SK-N-MC (cell line): ENCODE results near the gene ADAMTS1.
"Not testable (repeated sequence)": the region's sequence is repeated elsewhere in the genome, so short reads cannot be mapped to it uniquely, and the experiment has no call there.

Experiments used
- DNase-seq: peaks from one replicate; pipeline ENCODE4 v3.0.0-alpha.2; 2011; ENCODE audit warnings: low read depth, low spot score
- H3K27ac ChIP-seq: fragments of 200-600 bp; sonication (generic); 2 replicates; pipeline ENCODE4 v1.5.1; 2016; ENCODE audit warnings: mixed run types
- H3K36me3 ChIP-seq: fragments of 200-600 bp; sonication (generic); 2 replicates; pipeline ENCODE4 v1.6.1; 2017; ENCODE audit warnings: antibody characterized with exemption, low read length, mixed read lengths; ENCODE audit not compliant: insufficient read depth
- H3K4me3 ChIP-seq: fragments of 200-600 bp; sonication (generic); 2 replicates; pipeline ENCODE4 v1.5.1; 2016
- H3K9ac ChIP-seq: fragments of 200-600 bp; sonication (generic); 2 replicates; pipeline ENCODE4 v1.8.0; 2017; ENCODE audit warnings: mixed run types, mixed read lengths; ENCODE audit not compliant: insufficient read length
- H3K9me3 ChIP-seq: fragments of 200-600 bp; sonication (generic); 2 replicates; pipeline ENCODE4 v1.6.1; 2017; ENCODE audit warnings: low read depth, mild to moderate bottlenecking, antibody characterized with exemption, low read length, moderate library complexity, mixed read lengths
- EZH2 ChIP-seq: fragments of 200-600 bp; sonication (generic); IDR thresholded peaks from one replicate; pipeline ENCODE4 v1.6.1; 2017; ENCODE audit warnings: antibody characterized with exemption
- FOXP2 ChIP-seq: optimal IDR thresholded peaks from 2 replicates; pipeline ENCODE3; 2011; ENCODE audit warnings: mild to moderate bottlenecking, moderate library complexity; ENCODE audit not compliant: insufficient read depth; ENCODE audit errors: extremely low read length, control extremely low read depth
- POLR2AphosphoS5 ChIP-seq: IDR thresholded peaks from 2 replicates; pipeline ENCODE4 v1.6.1; 2012; ENCODE audit warnings: mild to moderate bottlenecking, low read depth, low read length, borderline replicate concordance

The ADAMTS1 gene

GRCh38 chr21:26877018-26877417 is 31.8 kb upstream of the ADAMTS1 start:
- no peak overlapping the region for H3K9ac ChIP-seq
- no peaks in the 10 kb centered on the region for H3K36me3 ChIP-seq
- H3K4me3 ChIP-seq, result peak overlapping the region; percentile 28
- no peak for DNase-seq
- TF ChIP-seq FOXP2, result no peak
- TF ChIP-seq POLR2AphosphoS5, result no peak
- no peak for TF ChIP-seq EZH2
- no peaks in the 10 kb centered on the region for H3K9me3 ChIP-seq
- H3K27ac ChIP-seq, result no peak overlapping the region

GRCh38 chr21:26874347-26874746 is 29.1 kb upstream of the ADAMTS1 start:
- no peak for TF ChIP-seq POLR2AphosphoS5
- TF ChIP-seq FOXP2, result no peak
- no peak for TF ChIP-seq EZH2
- no peak for DNase-seq
- no peaks in the 10 kb centered on the region for H3K9me3 ChIP-seq

GRCh38 chr21:26865857-26866256 is 20.6 kb upstream of the ADAMTS1 start:
- Histone ChIP-seq H3K4me3 (no peak overlapping the region), H3K9me3 (no peaks in the 10 kb centered on the region), H3K27ac (no peak overlapping the region), H3K36me3 (no peaks in the 10 kb centered on the region), H3K9ac (no peak overlapping the region)
- TF ChIP-seq EZH2, result no peak
- TF ChIP-seq FOXP2, result no peak
- no peak for TF ChIP-seq POLR2AphosphoS5
- DNase-seq, result no peak

More at GRCh38 chr21:26874347-26874746, 29.1 kb upstream of the ADAMTS1 start:
- no peak overlapping the region for H3K9ac ChIP-seq
- no peak overlapping the region for H3K27ac ChIP-seq
- H3K4me3 ChIP-seq, result no peak overlapping the region
- H3K36me3 ChIP-seq, result no peaks in the 10 kb centered on the region

DNA sequence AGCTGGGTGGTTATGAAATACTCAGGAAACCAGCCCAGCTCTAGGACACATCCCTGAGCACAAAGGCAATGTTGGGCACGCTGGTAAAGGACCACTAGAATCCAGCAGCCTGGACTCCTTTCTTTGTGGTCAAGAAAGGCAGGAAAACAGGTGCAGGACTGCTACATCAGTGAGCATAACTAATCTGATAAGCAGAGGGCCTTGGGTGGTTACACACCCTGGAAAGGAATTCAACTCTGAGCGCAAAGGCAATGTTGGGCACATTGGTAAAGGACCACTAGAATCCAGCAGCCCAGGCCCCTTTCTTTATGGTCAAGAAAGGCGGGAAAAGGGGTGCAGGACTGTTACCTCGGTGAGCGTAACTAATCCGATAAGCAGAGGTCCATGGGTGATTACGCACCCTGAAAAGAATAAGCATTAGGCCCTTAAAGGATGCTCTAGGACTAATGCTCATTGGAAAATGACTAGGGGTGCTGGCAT is 11.7 kb upstream of the ADAMTS1 start:
- H3K4me3 ChIP-seq, H3K27ac ChIP-seq, H3K9me3 ChIP-seq: not testable (repeated sequence)

DNA sequence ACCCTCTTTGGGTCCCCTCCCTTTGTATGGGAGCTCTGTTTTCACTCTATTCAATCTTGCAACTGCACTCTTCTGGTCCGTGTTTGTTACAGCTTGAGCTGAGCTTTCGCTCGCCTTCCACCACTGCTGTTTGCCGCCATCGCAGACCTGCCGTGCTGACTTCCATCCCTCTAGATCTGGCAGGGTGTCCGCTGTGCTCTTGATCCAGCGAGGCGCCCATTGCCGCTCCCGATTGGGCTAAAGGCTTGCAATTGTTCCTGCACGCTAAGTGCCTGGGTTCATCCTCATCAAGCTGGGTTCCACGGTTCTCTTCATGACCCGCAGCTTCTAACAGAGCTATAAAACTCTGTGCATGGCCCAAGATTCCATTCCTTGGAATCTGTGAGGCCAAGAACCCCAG is 9.5 kb upstream of the ADAMTS1 start:
- H3K4me3 ChIP-seq, DNase-seq, H3K9ac ChIP-seq, H3K36me3 ChIP-seq, H3K9me3 ChIP-seq, H3K27ac ChIP-seq: not testable (repeated sequence)

More for the DNA sequence above, 11.7 kb upstream of the ADAMTS1 start:
- not testable (repeated sequence) for H3K36me3 ChIP-seq, H3K9ac ChIP-seq, DNase-seq

DNA sequence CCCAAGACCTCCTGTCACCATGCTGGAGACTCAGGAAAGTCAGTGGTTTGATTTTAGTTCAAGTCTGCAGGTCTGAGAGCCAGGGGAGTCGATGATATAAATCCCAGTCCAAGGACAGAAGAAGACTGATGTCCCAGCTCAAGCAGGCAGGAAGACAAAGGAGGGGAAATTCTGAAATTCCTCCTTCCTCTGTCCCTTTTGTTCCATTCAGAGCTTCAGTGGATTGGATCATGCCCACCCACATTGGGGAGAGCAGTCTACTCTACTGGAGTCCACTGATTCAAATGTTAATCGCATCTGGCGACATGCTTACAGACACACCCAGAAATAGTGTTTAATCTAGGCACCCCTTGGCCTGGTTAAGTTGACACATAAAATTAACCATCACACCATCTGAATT is 7.2 kb upstream of the ADAMTS1 start:
- Histone ChIP-seq H3K36me3 (no peaks in the 10 kb centered on the region), H3K9me3 (no peaks in the 10 kb centered on the region), H3K4me3 (no peak overlapping the region), H3K9ac (no peak overlapping the region), H3K27ac (no peak overlapping the region)
- DNase-seq, result no peak
- TF ChIP-seq POLR2AphosphoS5 (no peak), EZH2 (no peak), FOXP2 (no peak)

DNA sequence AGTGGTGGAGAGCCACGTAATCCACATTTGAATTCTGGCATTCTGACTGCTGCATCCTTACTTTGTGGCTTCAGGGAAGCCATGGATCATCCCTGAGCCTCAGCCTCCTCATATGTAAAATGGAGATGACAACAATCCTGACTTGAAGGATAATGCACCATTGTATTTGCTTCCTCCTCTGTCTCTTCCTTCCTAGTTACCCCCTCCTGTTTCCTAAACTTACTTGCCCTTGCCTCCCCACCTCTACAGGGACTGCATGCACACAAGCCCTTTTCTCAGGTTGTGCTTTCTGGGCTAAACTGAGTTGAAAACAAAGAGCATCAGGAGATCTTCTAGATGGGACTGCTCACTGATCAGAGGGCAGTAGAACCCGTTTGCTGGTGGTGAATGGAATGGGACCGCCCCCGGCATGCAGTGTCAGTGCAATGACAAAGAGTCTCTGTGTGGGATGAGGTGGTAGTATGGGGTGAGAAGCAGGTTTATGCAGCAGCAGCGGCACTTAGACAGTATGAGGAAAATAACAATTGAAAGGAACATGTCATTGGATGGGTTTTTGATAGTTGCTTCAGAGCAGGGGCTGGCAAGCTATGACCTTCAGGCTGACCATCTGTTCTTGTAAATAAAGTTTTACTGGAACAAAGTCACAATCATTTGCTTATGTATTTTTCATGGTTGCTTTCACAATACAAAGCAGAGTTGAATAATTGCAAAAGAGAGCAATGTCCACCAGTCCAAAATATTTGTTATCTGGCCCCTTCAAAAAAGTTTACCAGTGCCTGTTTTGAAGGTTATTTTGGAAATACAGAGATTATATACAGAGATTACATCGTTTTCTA is 6.1 kb upstream of the ADAMTS1 start:
- Histone ChIP-seq H3K4me3 (no peak overlapping the region), H3K9ac (no peak overlapping the region), H3K36me3 (no peaks in the 10 kb centered on the region), H3K9me3 (no peaks in the 10 kb centered on the region), H3K27ac (no peak overlapping the region)
- TF ChIP-seq FOXP2, result no peak
- TF ChIP-seq EZH2, result no peak
- TF ChIP-seq POLR2AphosphoS5, result no peak
- DNase-seq, result no peak

DNA sequence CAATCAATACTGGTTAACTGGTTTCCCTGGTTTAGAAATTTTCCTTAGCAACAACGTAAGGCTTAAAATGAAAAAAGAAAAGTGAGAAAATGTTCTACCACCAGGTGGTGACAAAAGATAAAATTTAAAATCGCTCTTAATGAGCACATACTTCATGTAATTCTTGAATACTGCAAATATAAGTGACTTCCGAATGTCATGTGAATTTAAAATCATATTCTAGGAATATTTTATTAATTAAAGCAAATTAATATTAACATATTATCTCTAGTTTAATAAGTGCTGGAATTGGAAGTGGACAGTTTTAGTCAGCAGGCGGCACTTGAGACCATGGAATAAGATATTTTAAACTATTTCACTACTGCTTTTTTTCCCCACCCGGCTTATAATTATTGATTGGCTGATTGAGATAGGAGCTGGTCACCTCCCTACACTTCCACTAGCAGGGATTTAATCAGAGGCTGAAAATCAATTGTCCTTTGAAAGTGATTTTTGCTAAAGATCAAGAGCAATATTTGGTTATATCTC is 5.0 kb upstream of the ADAMTS1 start:
- Histone ChIP-seq H3K9me3 (no peaks in the 10 kb centered on the region), H3K9ac (peak overlapping the region; percentile 30), H3K36me3 (no peaks in the 10 kb centered on the region), H3K27ac (no peak overlapping the region), H3K4me3 (peak overlapping the region; percentile 60)
- TF ChIP-seq EZH2 (no peak), FOXP2 (no peak), POLR2AphosphoS5 (no peak)
- DNase-seq, result no peak
